ENCODE data around the gene NCAM1. TPM values are rescaled to one million over a fixed set of nuclear protein-coding genes. Genes with fewer than 3 reads are reported as not detected.

The NCAM1 gene
- 1 to 10 TPM in 3 of 4 donors, under 1 TPM in 1; 0.98 to 1.3 (median 1.2) TPM for total RNA-seq

GRCh38 chr11:112961146-112961668 lies at the start of gene NCAM1:
TSS of gene NCAM1 (plus strand) at chr11:112961420.
- TF ChIP-seq CTCF (IDR thresholded peaks at IDR 0.05; ENCODE audit: low read depth) = no peak

- no peak for TF ChIP-seq CTCF (IDR thresholded peaks at IDR 0.05; ENCODE audit: low read depth)
Measured at GRCh38 chr11:112922606-112923005, 38.6 kb upstream of the NCAM1 start.

- no peak for TF ChIP-seq CTCF (IDR thresholded peaks at IDR 0.05; ENCODE audit: low read depth)
Measured at GRCh38 chr11:112925516-112926310, 35.5 kb upstream of the NCAM1 start.

GRCh38 chr11:112928136-112928535 lies 33.1 kb upstream of the NCAM1 start:
- TF ChIP-seq CTCF (IDR thresholded peaks at IDR 0.05; ENCODE audit: low read depth) = no peak

GRCh38 chr11:112929432-112929831 lies 31.8 kb upstream of the NCAM1 start:
- no peak for TF ChIP-seq CTCF (IDR thresholded peaks at IDR 0.05; ENCODE audit: low read depth)

GRCh38 chr11:112931703-112932102 lies 29.5 kb upstream of the NCAM1 start:
- no peak for TF ChIP-seq CTCF (IDR thresholded peaks at IDR 0.05; ENCODE audit: low read depth)

GRCh38 chr11:112932593-112932992 lies 28.6 kb upstream of the NCAM1 start:
- TF ChIP-seq CTCF (IDR thresholded peaks at IDR 0.05; ENCODE audit: low read depth) = no peak
